Transverse colon (tissue), 3 donors: ENCODE measurements around the gene CDH13.

Source experiments
- CTCF ChIP-seq, 5 experiments: fragments of 200-600 bp in 3 of 5; fragments of 450-650 bp in 2 of 5; sonication (generic) in 3 of 5; IDR thresholded peaks; 1 replicate in 2 of 5; 2 replicates in 3 of 5; pipeline ENCODE4 v1.5.1; 2016 to 2017; ENCODE audit warnings: antibody characterized with exemption in 5 of 5, inconsistent platforms in 3 of 5, mild to moderate bottlenecking in 2 of 5, moderate library complexity in 1 of 5
- POLR2A ChIP-seq: fragments of 450-650 bp; IDR thresholded peaks from one replicate; pipeline ENCODE4 v1.6.1; 2016; ENCODE audit warnings: antibody characterized with exemption, mild to moderate bottlenecking, moderate library complexity

GRCh38 chr16:83794860-83795554 lies 1168.2 kb downstream of the CDH13 start:
- no peak for TF ChIP-seq POLR2A
- TF ChIP-seq CTCF (IDR thresholded peaks at IDR 0.05), result no peak
